BJ (cell line): ENCODE measurements around the gene RNF133. TPM values are rescaled to one million over a fixed set of nuclear protein-coding genes. Genes with fewer than 3 reads are reported as not detected.

Experiments used
- CTCF ChIA-PET: fragments of 350-600 bp; formaldehyde crosslinking; extraction: SDS; loops from one replicate; lab custom pipeline; 2021; ENCODE audit warnings: antibody characterized with exemption, inconsistent platforms; lab: Yijun Ruan, JAX
- POLR2A ChIA-PET: fragments of 300-600 bp; sonication (Branson Sonifier 250); formaldehyde crosslinking; extraction: SDS; loops from one replicate; lab custom pipeline; 2021; ENCODE audit warnings: antibody characterized with exemption; lab: Charles Lee
- DNase-seq: peaks from one replicate; pipeline ENCODE4 v3.0.0-alpha.2; 2011; ENCODE audit warnings: low read depth
- H3K27me3 ChIP-seq: 2 replicates; pipeline ENCODE4 v1.6.0; 2011; ENCODE audit warnings: low read length; ENCODE audit not compliant: control insufficient read depth, insufficient read depth
- H3K36me3 ChIP-seq: 2 replicates; pipeline ENCODE4 v1.5.1; 2011; ENCODE audit warnings: low read length; ENCODE audit not compliant: control insufficient read depth, insufficient read depth
- H3K4me3 ChIP-seq: 2 replicates; pipeline ENCODE4 v1.5.1; 2011; ENCODE audit warnings: low read depth, mild to moderate bottlenecking, control low read depth, low read length
- polyA plus RNA-seq: library from polyadenylated mRNA; depleted of rRNA; stranded (reverse); fragments of >200 nt; gene quantifications from 2 replicates; pipeline ENCODE4 v1.2.3, GENCODE V29; 2011
- TF ChIP-seq, protein P1 (sequence below): IDR thresholded peaks from 2 replicates; pipeline ENCODE4 v1.5.1; 2011; ENCODE audit warnings: low read depth, mild to moderate bottlenecking, control low read depth, inconsistent platforms, low read length, moderate library complexity; ENCODE audit not compliant: insufficient read depth

The RNF133 gene
- polyA plus RNA-seq, 1 experiment, result not detected

DNA sequence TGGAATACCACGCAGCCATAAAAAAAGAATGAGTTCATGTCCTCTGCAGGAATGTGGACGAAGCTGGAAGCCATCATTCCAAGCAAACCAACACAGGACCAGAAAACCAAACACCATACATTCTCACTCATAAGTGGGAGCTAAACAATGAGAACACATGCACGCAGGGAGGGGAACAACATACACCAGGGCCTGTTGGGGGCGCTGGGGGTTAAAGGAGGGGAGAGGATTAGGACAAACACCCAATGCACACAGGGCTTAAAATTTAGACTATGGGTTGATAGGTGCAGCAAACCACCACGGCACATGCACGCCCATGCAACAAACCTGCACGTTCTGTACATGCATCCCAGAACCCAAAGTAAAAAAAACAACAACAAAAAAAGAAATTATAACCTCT, 23.3 kb downstream of the RNF133 start:
- POLR2A ChIA-PET, result no interaction called here
- TF ChIP-seq, protein P1, sequence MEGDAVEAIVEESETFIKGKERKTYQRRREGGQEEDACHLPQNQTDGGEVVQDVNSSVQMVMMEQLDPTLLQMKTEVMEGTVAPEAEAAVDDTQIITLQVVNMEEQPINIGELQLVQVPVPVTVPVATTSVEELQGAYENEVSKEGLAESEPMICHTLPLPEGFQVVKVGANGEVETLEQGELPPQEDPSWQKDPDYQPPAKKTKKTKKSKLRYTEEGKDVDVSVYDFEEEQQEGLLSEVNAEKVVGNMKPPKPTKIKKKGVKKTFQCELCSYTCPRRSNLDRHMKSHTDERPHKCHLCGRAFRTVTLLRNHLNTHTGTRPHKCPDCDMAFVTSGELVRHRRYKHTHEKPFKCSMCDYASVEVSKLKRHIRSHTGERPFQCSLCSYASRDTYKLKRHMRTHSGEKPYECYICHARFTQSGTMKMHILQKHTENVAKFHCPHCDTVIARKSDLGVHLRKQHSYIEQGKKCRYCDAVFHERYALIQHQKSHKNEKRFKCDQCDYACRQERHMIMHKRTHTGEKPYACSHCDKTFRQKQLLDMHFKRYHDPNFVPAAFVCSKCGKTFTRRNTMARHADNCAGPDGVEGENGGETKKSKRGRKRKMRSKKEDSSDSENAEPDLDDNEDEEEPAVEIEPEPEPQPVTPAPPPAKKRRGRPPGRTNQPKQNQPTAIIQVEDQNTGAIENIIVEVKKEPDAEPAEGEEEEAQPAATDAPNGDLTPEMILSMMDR, result no peak
- no peak for DNase-seq
- no peak overlapping the region for H3K4me3 ChIP-seq
- H3K36me3 ChIP-seq, result no peaks in the 10 kb centered on the region
- CTCF ChIA-PET, result no interaction called here
- no peaks in the 10 kb centered on the region for H3K27me3 ChIP-seq

DNA sequence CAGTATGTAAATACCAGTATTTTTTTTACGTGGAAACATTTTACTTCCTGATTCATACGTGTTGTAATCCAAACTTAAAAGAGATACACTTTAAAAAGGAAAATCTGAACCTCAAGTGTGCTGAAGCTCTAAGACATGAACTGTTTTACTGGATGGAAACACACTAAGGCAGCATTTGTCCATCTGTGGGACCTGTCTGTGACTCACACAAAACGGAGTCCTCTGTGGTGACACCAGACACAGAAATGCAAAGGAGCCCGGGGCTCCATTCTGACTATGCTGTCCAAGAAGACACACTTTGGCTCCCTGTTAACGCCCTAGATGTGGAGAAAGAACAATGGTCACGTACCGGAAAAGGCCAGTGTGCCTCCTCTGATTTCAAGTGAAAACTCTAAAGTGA, 23.9 kb downstream of the RNF133 start:
- no peak for DNase-seq
- H3K36me3 ChIP-seq, result no peaks in the 10 kb centered on the region
- no peaks in the 10 kb centered on the region for H3K27me3 ChIP-seq
- ChIA-PET CTCF (no interaction called here), POLR2A (no interaction called here)
- TF ChIP-seq, protein P1, result no peak
- H3K4me3 ChIP-seq, result no peak overlapping the region

- Histone ChIP-seq H3K27me3 (no peaks in the 10 kb centered on the region), H3K4me3 (no peak overlapping the region), H3K36me3 (no peaks in the 10 kb centered on the region)
- ChIA-PET POLR2A (no interaction called here), CTCF (no interaction called here)
- DNase-seq, result no peak
- TF ChIP-seq, protein P1, result no peak
Measured at GRCh38 chr7:122674502-122674901, 24.4 kb downstream of the RNF133 start.

DNA sequence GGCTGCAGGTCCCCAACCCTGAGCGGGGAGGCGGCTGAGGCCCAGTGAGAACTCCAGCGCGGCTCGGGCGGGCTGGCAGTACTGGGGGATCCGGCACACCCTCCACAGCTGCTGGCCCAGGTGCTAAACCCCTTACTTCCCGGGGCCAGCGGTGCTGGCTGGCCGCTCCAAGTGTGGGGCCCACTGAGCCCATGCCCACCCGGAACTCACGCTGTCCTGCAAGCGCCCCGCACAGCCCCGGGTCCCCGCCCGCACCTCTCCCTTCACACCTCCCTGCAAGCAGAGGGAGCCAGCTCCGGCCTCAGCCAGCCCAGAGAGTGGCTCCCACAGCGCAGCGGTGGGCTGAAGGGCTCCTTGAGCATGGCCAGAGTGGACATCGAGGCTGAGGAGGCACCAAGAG, 25.0 kb downstream of the RNF133 start:
- H3K36me3 ChIP-seq, result no peaks in the 10 kb centered on the region
- TF ChIP-seq, protein P1, result no peak
- H3K4me3 ChIP-seq, result no peak overlapping the region
- DNase-seq, result no peak
- ChIA-PET POLR2A (no interaction called here), CTCF (no interaction called here)
- no peaks in the 10 kb centered on the region for H3K27me3 ChIP-seq

DNA sequence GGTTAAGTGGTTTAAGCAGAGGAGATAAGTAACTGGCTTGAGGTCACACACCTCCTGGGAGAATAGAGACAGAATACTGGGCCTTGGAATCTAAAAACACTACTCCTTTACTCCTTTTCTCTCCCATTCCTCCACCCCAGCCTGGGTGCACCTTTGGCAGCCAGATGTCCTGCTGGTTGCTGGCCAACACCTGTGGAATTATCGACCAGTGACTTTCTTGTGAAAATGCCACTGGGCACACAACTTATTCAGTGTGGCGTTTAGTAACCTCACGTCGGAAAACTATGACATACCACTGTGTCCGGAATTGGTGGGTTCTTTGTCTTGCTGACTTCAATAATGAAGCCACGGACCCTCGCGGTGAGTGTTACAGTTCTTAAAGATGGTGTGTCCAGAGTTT, 26.4 kb downstream of the RNF133 start:
- ChIA-PET CTCF (no interaction called here), POLR2A (no interaction called here)
- no peak overlapping the region for H3K4me3 ChIP-seq
- no peak for DNase-seq
- TF ChIP-seq, protein P1, result no peak
- no peaks in the 10 kb centered on the region for H3K27me3 ChIP-seq
- H3K36me3 ChIP-seq, result no peaks in the 10 kb centered on the region
